ENCODE results near the gene MED22. TPM values are rescaled to one million over a fixed set of nuclear protein-coding genes. Genes with fewer than 3 reads are reported as not detected.

MED22 gene
- total RNA-seq, 1 experiment from 2014 or later: 60.1 TPM

DNA sequence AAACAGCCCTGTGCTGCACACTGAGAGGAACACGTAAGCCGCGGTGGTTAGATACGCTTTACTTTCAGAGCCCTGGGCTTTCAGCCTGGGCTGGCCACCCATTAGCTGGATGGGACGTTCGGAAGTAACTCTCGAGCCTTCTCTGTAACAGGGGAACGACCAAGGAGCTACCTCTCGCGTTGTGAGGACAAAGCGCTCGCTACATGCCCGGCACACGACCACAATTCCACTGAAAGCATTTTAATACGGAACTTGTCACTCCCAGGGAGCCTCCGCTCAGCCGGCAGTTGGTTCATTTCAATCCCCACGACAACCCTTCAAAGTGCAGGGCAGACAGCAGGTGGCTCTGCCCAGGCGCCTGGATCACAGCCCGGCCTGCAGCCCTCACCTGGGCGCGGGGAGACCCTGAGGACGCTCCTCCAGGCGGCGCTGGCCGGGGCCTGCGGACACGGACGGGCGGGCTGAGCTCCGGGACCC lies 8.0 kb upstream of the MED22 start:
- H3K27me3 ChIP-seq (replicated peaks; ENCODE audit: control insufficient read depth, insufficient read depth, low read length): no peaks in the 10 kb centered on the region
- Mint-ChIP-seq H3K9me3 (ENCODE audit: unreplicated experiment) (no peaks in the 10 kb centered on the region), H3K27me3 (ENCODE audit: insufficient read depth, unreplicated experiment) (no peaks in the 10 kb centered on the region), H3K27ac (ENCODE audit: unreplicated experiment) (peak overlapping the region; percentile 88), H3K36me3 (ENCODE audit: insufficient read depth, unreplicated experiment) (peaks cover 93% of the 10 kb centered on the region), H3K4me3 (ENCODE audit: unreplicated experiment) (peak overlapping the region; percentile 86), H3K4me1 (ENCODE audit: low read depth, unreplicated experiment) (peaks cover 20% of the 10 kb centered on the region)
- H3K36me3 ChIP-seq (ENCODE audit: control insufficient read depth, insufficient read depth, low read length): peaks cover 7% of the 10 kb centered on the region
- TSS peak; percentile 28 for BruUV-seq (replicated peaks)
- POLR2A ChIA-PET: interaction anchor here (1.5 kb wide), 1 partner anchor 8 kb away, joined by 13 read pairs; the partner anchor contains the start of genes MED22 and RPL7A
- peak overlapping the region; percentile 62 for H3K4me3 ChIP-seq (ENCODE audit: low read depth, low read length)
- peaks cover 14% of the 10 kb centered on the region for H3K4me1 ChIP-seq
- no peaks in the 10 kb centered on the region for H3K9me3 ChIP-seq
- no peak for DNase-seq
- TF ChIP-seq, protein P1, sequence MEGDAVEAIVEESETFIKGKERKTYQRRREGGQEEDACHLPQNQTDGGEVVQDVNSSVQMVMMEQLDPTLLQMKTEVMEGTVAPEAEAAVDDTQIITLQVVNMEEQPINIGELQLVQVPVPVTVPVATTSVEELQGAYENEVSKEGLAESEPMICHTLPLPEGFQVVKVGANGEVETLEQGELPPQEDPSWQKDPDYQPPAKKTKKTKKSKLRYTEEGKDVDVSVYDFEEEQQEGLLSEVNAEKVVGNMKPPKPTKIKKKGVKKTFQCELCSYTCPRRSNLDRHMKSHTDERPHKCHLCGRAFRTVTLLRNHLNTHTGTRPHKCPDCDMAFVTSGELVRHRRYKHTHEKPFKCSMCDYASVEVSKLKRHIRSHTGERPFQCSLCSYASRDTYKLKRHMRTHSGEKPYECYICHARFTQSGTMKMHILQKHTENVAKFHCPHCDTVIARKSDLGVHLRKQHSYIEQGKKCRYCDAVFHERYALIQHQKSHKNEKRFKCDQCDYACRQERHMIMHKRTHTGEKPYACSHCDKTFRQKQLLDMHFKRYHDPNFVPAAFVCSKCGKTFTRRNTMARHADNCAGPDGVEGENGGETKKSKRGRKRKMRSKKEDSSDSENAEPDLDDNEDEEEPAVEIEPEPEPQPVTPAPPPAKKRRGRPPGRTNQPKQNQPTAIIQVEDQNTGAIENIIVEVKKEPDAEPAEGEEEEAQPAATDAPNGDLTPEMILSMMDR (IDR thresholded peaks at IDR 0.05; ENCODE audit: insufficient read depth in 1 of 2, low read depth in 1 of 2, low read length in 1 of 2, severe bottlenecking in 1 of 2, unreplicated experiment in 1 of 2): no peak
- intact Hi-C loops (cut with micrococcal nuclease; ENCODE audit: unreplicated experiment): loop anchor here (2.0 kb wide), 2 partner anchors 21 to 39 kb away; partner anchors contain the start of genes STKLD1 and SURF4
- CTCF ChIA-PET: interaction anchor here (0.6 to 1.8 kb wide), 6 partner anchors 8 to 783 kb away, joined by 3 to 9 read pairs (median 4); partner anchors contain the start of genes MED22 and RPL7A

- Histone ChIP-seq H3K4me1 (peaks cover 15% of the 10 kb centered on the region), H3K4me3 (ENCODE audit: low read depth, low read length) (no peak overlapping the region), H3K36me3 (ENCODE audit: control insufficient read depth, insufficient read depth, low read length) (peaks cover 13% of the 10 kb centered on the region), H3K27me3 (replicated peaks; ENCODE audit: control insufficient read depth, insufficient read depth, low read length) (no peaks in the 10 kb centered on the region), H3K9me3 (no peaks in the 10 kb centered on the region)
- Mint-ChIP-seq H3K27me3 (ENCODE audit: insufficient read depth, unreplicated experiment) (no peaks in the 10 kb centered on the region), H3K36me3 (ENCODE audit: insufficient read depth, unreplicated experiment) (peaks cover 94% of the 10 kb centered on the region), H3K9me3 (ENCODE audit: unreplicated experiment) (no peaks in the 10 kb centered on the region), H3K4me1 (ENCODE audit: low read depth, unreplicated experiment) (peaks cover 13% of the 10 kb centered on the region), H3K4me3 (ENCODE audit: unreplicated experiment) (peak overlapping the region; percentile 86), H3K27ac (ENCODE audit: unreplicated experiment) (no peak overlapping the region)
- no TSS peak for BruUV-seq (replicated peaks)
- CTCF ChIA-PET: no interaction called here
- POLR2A ChIA-PET: no interaction called here
- no peak for DNase-seq
- TF ChIP-seq, protein P1 (IDR thresholded peaks at IDR 0.05; ENCODE audit: insufficient read depth in 1 of 2, low read depth in 1 of 2, low read length in 1 of 2, severe bottlenecking in 1 of 2, unreplicated experiment in 1 of 2): no peak
- intact Hi-C loops (cut with micrococcal nuclease; ENCODE audit: unreplicated experiment): no loop called here
Observed at GRCh38 chr9:133354766-133355165, 6.8 kb upstream of the MED22 start.

- Histone ChIP-seq H3K9me3 (no peaks in the 10 kb centered on the region), H3K4me3 (ENCODE audit: low read depth, low read length) (no peak overlapping the region), H3K4me1 (peaks cover 19% of the 10 kb centered on the region), H3K27me3 (replicated peaks; ENCODE audit: control insufficient read depth, insufficient read depth, low read length) (no peaks in the 10 kb centered on the region), H3K36me3 (ENCODE audit: control insufficient read depth, insufficient read depth, low read length) (peaks cover 16% of the 10 kb centered on the region)
- Mint-ChIP-seq H3K4me3 (ENCODE audit: unreplicated experiment) (no peak overlapping the region), H3K27ac (ENCODE audit: unreplicated experiment) (no peak overlapping the region), H3K4me1 (ENCODE audit: low read depth, unreplicated experiment) (peaks cover 6% of the 10 kb centered on the region), H3K36me3 (ENCODE audit: insufficient read depth, unreplicated experiment) (peaks cover 94% of the 10 kb centered on the region), H3K9me3 (ENCODE audit: unreplicated experiment) (no peaks in the 10 kb centered on the region), H3K27me3 (ENCODE audit: insufficient read depth, unreplicated experiment) (no peaks in the 10 kb centered on the region)
- no peak for DNase-seq
- ChIA-PET CTCF (no interaction called here), POLR2A (interaction anchor here (0.6 to 1.3 kb wide), 3 partner anchors 13 to 106 kb away, joined by 4 to 5 read pairs (median 4); partner anchors contain the start of genes CACFD1 and SURF6)
- no TSS peak for BruUV-seq (replicated peaks)
- intact Hi-C loops (cut with micrococcal nuclease; ENCODE audit: unreplicated experiment): no loop called here
- TF ChIP-seq, protein P1 (IDR thresholded peaks at IDR 0.05; ENCODE audit: insufficient read depth in 1 of 2, low read depth in 1 of 2, low read length in 1 of 2, severe bottlenecking in 1 of 2, unreplicated experiment in 1 of 2): no peak
Observed at GRCh38 chr9:133353548-133353947, 5.6 kb upstream of the MED22 start.
